Activated T-helper 17 cell treated with anti-CD3 and anti-CD28 coated beads, Interleukin-2, amount 50 U/mL, for 72 hours (primary cell): ENCODE data around the gene DDX5. TPM values are rescaled to one million over a fixed set of nuclear protein-coding genes. Genes with fewer than 3 reads are reported as not detected.
"Not testable (repeated sequence)": the region's sequence is repeated elsewhere in the genome, so short reads cannot be mapped to it uniquely, and the experiment has no call there.

Experiments used
- ATAC-seq: fragments of 150-1000 bp; cut with Tn5 transposase; replicated peaks from 2 replicates; pipeline ENCODE4 v1.10.0; 2021; ENCODE audit warnings: mild to moderate bottlenecking, moderate library complexity
- H3K27ac Mint-ChIP-seq: one replicate; pipeline ENCODE4 v1.8.0; 2022; ENCODE audit warnings: mixed read lengths
- H3K27me3 Mint-ChIP-seq: one replicate; pipeline ENCODE4 v1.8.0; 2022; ENCODE audit warnings: mixed read lengths
- H3K36me3 Mint-ChIP-seq: one replicate; pipeline ENCODE4 v1.8.0; 2022; ENCODE audit warnings: low read depth, mild to moderate bottlenecking, mixed read lengths
- H3K4me1 Mint-ChIP-seq: one replicate; pipeline ENCODE4 v1.8.0; 2022; ENCODE audit warnings: mixed read lengths
- H3K4me3 Mint-ChIP-seq: one replicate; pipeline ENCODE4 v1.8.0; 2022; ENCODE audit warnings: mild to moderate bottlenecking, mixed read lengths
- H3K9me3 Mint-ChIP-seq: one replicate; pipeline ENCODE4 v1.8.0; 2022; ENCODE audit warnings: mixed read lengths
- total RNA-seq, 2 donors: library from RNA; stranded (reverse); gene quantifications; one replicate each; pipeline ENCODE4 v1.2.3, GENCODE V29; 2022

The DDX5 gene
- total RNA-seq, 2 donors from 2014 or later = 485 to 742 TPM

DNA sequence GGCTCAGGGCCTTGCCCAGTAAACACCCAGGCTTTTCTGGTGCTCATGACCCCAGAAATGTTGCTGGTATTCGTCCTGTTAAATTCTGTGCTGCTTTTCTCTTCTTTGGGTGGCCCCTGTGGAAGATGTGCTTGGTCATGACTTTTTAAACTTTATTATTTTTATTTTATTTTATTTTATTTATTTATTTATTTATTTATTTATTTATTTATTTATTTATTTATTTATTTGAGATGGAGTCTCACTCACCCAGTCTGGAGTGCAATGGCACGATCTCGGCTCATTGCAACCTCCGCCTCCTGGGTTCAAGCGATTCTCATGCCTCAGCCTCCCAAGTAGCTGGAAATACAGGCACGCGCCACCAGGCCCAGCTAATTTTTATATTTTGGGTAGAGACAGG, 46.3 kb downstream of the DDX5 start:
- H3K27me3 Mint-ChIP-seq, H3K4me1 Mint-ChIP-seq, H3K9me3 Mint-ChIP-seq, H3K4me3 Mint-ChIP-seq, H3K27ac Mint-ChIP-seq, H3K36me3 Mint-ChIP-seq, ATAC-seq: not testable (repeated sequence)

DNA sequence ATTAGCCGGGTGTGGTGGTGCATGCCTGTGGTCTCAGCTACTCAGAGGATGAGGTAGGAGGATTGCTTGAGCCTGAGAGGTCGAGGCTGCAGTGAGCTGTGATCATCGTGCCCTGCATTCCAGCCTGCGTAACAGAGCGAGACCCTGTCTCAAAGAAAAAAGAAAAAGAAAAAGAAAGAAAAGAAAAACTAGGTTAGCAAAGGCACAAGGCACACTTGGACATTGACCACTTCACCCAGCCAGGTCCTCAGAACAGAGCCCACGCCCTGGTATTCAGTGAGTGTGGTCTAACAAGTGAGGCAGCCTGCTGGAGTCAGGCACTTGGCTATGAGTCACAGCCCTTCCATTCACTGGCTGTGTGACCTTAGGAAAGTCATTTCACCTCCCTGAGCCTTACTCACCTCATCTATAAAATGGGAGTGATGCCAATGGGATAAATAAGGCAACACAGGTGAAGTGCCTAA, 46.8 kb downstream of the DDX5 start:
- Mint-ChIP-seq H3K4me1 (peaks cover 10% of the 10 kb centered on the region), H3K27me3 (no peaks in the 10 kb centered on the region), H3K27ac (no peak overlapping the region), H3K9me3 (no peaks in the 10 kb centered on the region), H3K4me3 (no peak overlapping the region), H3K36me3 (no peaks in the 10 kb centered on the region)
- ATAC-seq = peak; percentile 57

DNA sequence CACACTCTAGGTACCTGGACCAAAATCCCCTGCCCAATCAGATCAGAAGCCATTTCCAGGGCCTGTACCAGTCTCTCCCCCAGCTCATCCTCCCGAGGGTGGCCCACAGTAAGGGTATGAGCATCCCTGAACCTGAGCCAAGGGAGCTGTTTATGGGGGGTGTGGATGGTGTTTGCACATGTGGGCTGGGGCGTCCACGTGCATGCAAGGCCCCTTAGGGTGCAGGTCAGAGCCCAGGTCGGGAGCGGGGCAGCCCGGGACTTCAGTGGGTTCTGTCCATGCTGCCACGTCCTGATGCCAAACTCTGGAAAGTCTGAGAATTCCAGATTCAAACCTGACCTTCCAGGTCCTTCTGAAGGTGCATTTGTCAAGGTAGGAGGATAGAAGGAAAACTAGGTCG, 47.3 kb downstream of the DDX5 start:
- H3K4me1 Mint-ChIP-seq = peaks cover 10% of the 10 kb centered on the region
- no peak overlapping the region for H3K27ac Mint-ChIP-seq
- ATAC-seq = no peak
- H3K27me3 Mint-ChIP-seq = no peaks in the 10 kb centered on the region
- no peak overlapping the region for H3K4me3 Mint-ChIP-seq
- no peaks in the 10 kb centered on the region for H3K36me3 Mint-ChIP-seq
- no peaks in the 10 kb centered on the region for H3K9me3 Mint-ChIP-seq

DNA sequence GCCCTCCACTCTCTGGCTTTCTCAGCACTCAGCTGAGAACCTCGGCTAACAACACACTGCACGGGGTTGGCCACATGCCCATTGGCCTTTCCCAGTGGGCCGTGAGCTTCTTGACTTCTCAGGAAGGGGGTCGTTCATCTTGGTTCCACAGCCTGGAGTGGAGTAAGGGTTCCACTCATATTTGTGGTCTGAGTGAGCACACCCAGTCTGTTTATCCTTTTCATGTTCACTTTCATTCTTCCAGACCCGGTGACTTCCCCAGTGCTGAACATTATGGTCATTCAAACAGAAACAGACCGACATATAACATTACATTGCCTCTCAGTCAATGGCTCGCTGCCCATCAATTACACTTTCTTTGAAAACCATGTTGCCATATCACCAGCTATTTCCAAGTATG, 48.9 kb downstream of the DDX5 start:
- ATAC-seq = no peak
- Mint-ChIP-seq H3K4me3 (no peak overlapping the region), H3K27me3 (no peaks in the 10 kb centered on the region), H3K9me3 (no peaks in the 10 kb centered on the region), H3K4me1 (peaks cover 10% of the 10 kb centered on the region), H3K36me3 (no peaks in the 10 kb centered on the region), H3K27ac (no peak overlapping the region)

DNA sequence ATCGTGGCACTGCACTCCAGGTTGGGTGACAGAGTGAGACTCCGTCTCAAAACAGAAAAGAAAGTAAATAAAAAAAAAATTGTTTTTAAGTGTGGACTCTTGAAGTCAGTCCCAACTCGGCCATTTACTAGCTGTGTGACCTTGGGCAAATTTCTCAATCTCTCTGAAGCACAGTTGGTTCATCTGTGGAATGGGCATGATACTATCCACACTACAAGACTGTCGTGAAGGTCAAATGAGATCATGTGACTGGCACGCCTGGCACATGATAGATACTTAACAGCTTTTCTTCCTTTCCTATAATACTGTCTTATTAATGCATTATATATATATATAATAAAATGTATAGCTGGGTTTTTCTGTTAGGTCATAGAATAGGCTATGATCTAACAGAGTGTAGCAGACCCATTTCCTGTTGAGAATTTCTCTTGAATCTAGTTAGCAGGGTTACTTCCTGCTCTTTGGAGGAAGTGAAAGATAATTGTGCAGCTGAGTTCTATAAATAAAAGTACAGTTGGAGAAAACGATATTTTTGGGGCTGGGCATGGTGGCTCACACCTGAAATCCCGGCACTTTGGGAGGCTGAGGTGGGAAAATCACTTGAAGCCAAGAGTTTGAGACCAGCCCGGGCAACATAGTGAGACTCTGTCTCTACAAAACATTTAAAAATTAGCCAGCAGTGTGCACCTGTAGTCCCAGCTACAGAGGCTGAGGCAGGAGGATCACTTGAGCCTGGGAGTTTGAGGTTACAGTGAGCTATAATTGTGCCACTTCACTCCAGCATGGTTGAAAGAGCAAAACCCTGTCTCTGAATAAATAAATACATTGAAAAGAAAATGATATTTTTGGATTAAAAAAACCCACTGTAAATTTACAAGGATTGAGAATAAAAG, 49.9 kb downstream of the DDX5 start:
- Mint-ChIP-seq H3K4me1 (peaks cover 10% of the 10 kb centered on the region), H3K27ac (no peak overlapping the region), H3K27me3 (no peaks in the 10 kb centered on the region), H3K9me3 (no peaks in the 10 kb centered on the region), H3K36me3 (no peaks in the 10 kb centered on the region), H3K4me3 (no peak overlapping the region)
- ATAC-seq = no peak

DNA sequence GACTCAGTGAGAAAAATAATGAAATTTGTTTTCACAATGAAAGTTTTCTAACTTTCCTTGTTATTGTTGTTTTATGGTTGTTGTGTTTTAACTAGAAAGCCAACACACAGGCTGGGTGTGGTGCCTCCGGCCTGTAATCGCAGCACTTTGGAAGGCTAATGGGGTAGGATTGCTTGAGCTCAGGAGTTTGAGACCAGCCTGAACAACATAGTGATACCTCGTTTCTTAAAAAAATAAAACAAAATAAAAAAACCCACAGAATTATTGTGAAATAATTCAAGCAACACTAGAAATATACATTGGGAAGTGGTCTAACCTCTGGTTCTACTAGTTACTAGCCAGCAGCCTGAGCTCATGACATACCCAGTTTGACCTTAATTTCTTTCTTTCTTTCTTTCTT, 56.5 kb downstream of the DDX5 start:
- no peak for ATAC-seq
- Mint-ChIP-seq H3K9me3 (no peaks in the 10 kb centered on the region), H3K4me3 (no peak overlapping the region), H3K27me3 (no peaks in the 10 kb centered on the region), H3K36me3 (no peaks in the 10 kb centered on the region), H3K4me1 (no peaks in the 10 kb centered on the region), H3K27ac (no peak overlapping the region)

DNA sequence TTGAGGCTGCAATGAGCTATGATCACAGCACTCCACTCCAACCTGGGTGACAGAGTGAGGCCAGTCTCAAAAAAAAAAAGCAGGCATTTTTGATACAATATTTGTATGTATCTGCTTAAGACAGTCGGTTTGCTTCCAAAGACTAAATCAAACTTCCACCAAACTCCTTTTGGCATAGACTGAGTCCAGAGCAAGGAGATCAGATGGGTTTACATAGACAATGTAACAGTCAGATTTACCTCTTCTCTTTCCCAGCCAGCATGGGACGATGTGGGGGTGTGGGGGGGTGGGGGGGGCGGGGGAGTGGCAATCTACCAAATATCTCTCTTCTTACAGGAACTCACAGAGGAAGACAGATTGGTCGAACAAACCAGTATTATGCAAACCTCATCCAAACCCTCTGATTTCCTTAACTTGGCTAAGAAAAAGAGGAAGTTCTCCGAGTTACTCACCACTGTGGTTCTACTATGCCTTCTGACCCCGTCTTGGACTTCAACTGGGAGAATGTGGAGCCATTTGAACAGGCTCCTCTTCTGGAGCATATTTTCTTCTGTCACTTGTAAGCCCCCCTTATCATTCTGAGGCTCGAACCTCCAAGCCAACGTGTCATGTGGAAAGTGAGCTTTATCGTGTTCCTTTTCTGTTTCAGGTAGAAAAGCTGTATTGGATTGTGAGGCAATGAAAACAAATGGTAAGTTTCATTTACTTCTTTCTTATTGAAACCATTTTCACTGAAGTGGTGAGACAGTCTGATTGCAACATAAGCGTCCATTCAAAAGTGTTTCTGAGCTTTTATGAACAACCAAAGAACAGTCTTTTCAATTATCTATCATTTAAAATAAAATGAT, 57.2 kb downstream of the DDX5 start, which contains the start of gene MILR1:
MILR1 (plus strand) TSS at position 451 of the 848 bp plus-strand sequence; CDS start at position 505, 54 bp downstream.
- H3K4me1 Mint-ChIP-seq = no peaks in the 10 kb centered on the region
- no peak for ATAC-seq
- no peaks in the 10 kb centered on the region for H3K9me3 Mint-ChIP-seq
- H3K36me3 Mint-ChIP-seq = no peaks in the 10 kb centered on the region
- no peaks in the 10 kb centered on the region for H3K27me3 Mint-ChIP-seq
- H3K4me3 Mint-ChIP-seq = no peak within 1 kb of the TSS
- no peak within 1 kb of the TSS for H3K27ac Mint-ChIP-seq

Other genes starting within 250 kb of the DDX5 start
- gene TEX2, start 243.0 kb downstream of the DDX5 start, total RNA-seq = 10 to 100 TPM in 1 of 2 donors, 1 to 10 TPM in 1; 9.4 to 14.9 TPM
- gene PECAM1, start 115.4 kb downstream of the DDX5 start, total RNA-seq = under 1 TPM; 0.09 to 0.19 TPM
- gene MILR1, start 57.2 kb downstream of the DDX5 start, total RNA-seq = not detected
- gene POLG2, start 9.2 kb downstream of the DDX5 start, total RNA-seq = 10 to 100 TPM; 38.8 to 40.9 TPM
- gene CEP95, start 688 bp upstream of the DDX5 start, total RNA-seq = 10 to 100 TPM; 45.3 to 63.4 TPM
- gene SMURF2, start 156.0 kb upstream of the DDX5 start, total RNA-seq = 10 to 100 TPM; 13.4 to 14.2 TPM